HG03139 (cell line): Measurements from ENCODE around the gene ACSS3.
"Not testable (repeated sequence)": the region's sequence is repeated elsewhere in the genome, so short reads cannot be mapped to it uniquely, and the experiment has no call there.

ENCODE experiments used
- ATAC-seq: cut with Tn5 transposase; IDR thresholded peaks from one replicate; pipeline ENCODE4 v1.9.1; 2021; ENCODE audit not compliant: unreplicated experiment

The ACSS3 gene

GRCh38 chr12:81092053-81092452 lies 14.2 kb downstream of the ACSS3 start:
- no peak for ATAC-seq

- no peak for ATAC-seq
Observed at GRCh38 chr12:81094718-81095360, 17.0 kb downstream of the ACSS3 start.

DNA sequence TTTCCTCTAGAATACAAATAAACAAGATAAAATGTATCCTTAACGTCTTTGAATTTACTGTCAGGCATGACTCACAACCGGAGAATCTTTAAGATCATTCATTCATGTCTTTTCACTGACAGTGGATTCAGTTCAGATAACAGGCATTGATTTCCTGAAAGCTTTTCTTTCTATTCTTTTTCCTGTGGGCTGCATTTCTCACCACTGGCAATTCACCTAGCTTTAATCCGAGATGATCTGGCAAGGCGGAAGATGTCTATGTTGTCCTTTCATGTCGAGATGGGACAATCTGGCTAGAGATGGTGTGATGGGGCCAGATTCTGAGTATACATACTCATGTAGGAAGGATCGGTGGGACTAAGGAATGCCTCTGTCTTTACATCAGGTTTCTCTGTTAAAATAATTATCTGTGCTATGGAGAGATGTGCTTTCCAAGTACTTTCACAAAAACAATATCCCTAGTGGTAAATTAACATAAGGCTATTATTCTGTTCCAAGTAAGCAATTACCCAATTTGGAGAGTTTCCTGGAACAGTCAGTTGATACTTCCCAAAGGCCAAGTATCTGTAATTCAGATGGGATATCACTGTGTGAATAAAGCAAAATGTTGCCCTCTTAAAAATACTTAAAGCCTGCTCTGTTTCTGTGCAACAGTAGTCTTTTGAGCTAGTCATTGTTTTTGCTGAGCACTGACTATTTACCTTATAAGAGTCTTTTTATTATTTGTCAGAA lies 17.8 kb downstream of the ACSS3 start:
- no peak for ATAC-seq

GRCh38 chr12:81105687-81106086 lies 27.8 kb downstream of the ACSS3 start:
- no peak for ATAC-seq

DNA sequence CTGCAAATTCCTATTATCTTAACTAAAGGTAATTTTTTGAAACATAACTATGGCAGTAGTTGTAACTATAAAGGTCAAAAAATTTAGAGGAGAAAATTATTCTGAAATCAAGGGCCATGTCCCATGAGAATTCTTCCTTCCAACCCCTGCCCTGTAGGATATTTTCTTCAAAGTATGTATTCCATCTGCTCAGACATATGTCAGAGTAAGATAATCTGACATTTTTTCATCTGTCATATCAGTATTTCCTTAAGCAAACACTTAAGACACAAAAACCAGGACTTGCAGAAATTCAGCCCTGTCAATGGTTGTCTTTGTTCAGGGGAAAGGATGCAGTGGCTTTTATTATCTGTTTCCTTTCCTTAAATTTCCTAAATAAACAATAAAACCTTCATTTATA lies 36.3 kb downstream of the ACSS3 start:
- no peak for ATAC-seq

DNA sequence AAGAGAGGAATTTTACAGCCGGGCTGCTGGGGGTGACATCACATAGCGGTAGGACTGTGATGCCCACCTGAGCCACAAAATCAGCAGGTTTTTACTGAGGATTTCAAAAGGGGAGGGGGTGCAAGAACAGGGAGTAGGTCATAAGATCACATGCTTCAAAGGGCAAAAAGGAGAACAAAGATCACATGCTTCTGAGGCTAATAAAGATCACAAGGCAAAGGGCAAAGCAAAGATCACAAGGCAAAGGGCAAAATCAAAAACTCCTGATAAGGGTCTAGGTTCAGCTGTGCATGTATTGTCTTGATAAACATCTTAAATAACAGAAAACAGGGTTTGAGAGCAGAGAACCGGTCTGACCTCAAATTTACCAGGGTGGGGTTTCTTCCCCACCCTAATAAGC lies 41.2 kb downstream of the ACSS3 start:
- not testable (repeated sequence) for ATAC-seq

- no peak for ATAC-seq
Observed at GRCh38 chr12:81120961-81121360, 43.1 kb downstream of the ACSS3 start.

DNA sequence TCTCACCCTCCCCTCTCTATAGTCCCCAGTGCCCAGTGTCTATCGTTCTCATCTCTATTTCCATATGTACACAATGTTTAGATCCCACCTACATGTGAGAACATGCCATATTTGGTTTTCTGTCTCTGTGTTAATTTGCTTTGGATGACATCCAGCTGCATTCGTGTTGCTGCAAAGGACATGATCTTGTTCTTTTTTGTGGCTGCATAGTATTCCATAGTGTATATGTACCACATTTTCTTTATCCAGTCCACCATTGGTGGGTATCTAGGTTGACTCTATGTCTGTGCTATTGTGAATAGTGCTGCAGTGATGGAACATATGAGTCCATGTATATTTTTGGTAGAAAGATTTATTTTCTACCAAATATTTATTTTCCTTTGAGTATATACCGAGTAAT lies 45.7 kb downstream of the ACSS3 start:
- ATAC-seq, result no peak

GRCh38 chr12:81125691-81126090 lies 47.8 kb downstream of the ACSS3 start:
- no peak for ATAC-seq

DNA sequence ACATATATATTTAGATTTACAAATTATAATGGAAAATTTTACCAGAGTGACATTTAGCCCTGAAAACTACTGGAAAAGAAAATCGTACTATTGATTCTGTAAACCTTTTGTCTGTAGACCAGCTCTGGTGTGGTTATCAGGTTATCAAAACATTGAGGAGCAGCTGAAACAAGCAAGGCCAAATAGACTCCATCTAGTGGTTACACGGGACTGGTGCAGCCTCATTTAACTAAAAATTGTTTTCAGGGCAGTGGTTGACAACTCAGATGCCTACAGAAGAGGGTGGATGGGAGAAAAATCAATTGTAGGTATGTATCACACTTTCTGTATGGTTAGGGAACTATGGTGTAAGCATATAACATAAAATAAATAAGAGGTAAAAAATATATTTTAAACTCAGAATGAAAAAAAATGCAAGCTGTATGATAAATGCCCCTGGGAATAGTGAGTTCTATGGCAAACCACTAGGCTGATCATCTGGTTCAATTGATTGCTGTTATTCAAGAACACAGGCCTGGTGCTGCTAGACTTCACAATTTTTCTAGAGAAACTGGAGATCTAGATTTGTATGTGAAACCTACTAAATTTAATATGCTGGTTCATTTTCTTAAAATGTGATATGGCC lies 51.2 kb downstream of the ACSS3 start:
- peak; percentile 98 for ATAC-seq

DNA sequence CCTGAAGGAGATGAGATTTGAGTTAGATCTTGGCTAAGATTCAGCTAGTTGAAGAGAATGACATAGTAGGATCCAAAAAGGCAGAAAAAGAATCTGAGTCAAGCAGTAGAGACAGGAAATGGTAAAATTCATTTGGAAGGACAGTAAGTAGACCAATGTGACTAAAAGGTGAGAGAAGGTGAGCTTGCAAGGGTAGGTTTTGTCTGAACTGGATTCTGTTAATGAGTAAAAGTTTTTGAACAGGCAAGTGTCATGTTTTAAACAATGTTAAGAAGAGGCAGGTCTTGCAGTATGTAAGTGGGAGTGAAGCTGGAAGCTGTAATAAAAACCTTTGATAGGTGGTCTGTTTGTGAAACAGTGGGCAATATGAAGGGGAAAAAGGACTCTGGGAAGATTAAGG lies 58.6 kb downstream of the ACSS3 start:
- ATAC-seq, result no peak

DNA sequence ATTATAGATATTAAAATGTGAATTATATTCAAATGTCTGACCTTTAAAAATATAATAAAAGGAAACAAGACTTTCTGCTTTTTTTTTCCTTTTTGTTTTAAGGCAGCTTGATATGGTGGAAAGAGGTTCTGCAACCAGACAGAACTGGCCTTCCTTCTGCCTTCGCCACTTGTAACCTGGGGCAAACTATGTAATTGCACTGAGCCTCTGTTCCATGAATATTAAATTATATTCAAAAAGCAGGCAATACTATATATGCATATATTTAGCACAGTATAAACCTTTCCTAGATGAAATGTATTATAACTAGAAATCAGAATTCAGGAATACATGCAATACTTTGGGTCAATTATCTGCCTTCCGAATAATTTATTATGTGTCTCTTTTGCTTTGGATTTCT lies 59.9 kb downstream of the ACSS3 start:
- no peak for ATAC-seq

- ATAC-seq, result no peak
Observed at GRCh38 chr12:81141217-81141616, 63.3 kb downstream of the ACSS3 start.

DNA sequence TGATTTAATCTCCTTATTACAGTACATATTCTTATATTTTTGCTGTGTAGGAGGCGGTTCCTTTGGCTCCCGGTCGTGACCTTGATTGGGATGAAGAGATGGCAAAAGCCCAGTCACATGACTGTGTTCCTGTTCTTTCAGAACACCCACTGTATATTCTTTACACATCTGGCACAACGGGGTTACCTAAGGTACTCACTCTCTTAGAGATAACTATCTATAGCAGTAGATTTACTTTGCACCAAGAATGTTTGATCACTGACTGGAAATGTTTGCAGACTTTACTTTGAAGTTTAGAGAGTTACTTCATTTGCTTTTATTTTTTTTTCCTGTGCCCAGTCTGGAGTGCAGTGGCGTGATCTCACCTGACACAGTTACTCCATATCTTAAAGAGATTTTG lies 65.2 kb downstream of the ACSS3 start:
- ATAC-seq, result no peak

DNA sequence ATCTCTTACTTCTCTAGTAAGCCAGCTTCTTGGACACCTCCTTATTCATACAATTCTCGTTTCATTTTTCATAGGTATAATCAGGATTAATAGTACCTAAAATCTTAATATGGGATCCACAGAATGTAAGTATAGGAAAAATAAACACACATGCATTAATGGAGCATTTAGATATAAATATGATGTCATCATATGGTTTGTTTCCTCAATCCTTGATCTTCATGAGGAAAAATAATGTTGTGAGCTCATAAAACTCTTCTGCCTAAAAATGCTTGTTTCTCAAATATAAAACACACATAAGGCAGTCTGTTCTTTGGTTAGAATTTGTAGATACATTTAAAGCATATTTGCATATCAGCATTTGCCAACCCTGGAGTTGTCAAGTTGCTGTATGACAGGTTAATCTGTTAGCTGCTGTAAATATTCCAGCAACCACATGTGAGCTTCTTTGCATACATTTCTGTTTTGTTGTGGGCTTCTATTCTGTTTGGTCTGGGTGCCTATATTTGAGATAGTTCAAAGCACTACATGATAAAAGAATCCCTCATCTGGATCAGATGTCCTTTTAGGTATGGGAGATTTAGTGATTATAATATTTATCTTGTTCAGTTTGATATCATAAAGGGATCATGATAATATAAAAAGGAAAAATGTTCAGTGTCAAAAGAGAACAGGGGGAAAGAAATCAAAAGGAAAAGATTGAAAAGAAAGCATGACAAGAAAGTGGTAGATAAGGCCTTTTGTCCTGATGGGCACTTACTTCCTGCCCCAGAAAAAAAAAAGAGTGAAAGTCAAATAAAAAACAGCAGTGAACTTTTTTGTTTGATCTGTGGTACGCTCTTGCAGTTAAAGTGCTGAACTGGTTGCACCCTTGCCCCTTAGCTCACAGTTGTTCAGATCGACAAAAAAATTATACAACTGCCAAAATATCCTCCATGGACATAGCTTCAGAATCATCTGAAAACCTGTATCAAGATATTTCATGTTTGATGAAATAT lies 68.6 kb downstream of the ACSS3 start:
- no peak for ATAC-seq

- ATAC-seq, result no peak
Observed at GRCh38 chr12:81147292-81147919, 69.5 kb downstream of the ACSS3 start.

GRCh38 chr12:81150382-81150781 lies 72.5 kb downstream of the ACSS3 start:
- no peak for ATAC-seq

DNA sequence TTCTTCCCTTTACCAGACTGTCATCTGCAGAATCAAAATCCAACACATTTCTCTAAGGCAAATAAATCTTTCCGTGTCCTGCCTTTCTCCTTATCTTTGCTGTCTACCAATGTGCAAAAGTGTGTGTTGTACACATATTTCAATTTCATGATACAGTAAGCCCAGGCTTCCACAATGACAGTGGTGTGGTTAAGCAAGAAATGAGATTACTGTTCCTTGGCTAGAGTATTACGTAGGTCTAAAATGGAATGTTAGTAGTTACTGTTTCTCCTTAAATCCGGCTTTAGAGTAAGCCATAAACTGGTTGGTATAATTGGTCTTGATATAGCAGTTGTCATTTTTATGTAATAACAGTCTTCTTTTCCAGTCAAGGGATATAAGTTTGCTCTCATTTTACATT lies 82.0 kb downstream of the ACSS3 start:
- ATAC-seq, result no peak

DNA sequence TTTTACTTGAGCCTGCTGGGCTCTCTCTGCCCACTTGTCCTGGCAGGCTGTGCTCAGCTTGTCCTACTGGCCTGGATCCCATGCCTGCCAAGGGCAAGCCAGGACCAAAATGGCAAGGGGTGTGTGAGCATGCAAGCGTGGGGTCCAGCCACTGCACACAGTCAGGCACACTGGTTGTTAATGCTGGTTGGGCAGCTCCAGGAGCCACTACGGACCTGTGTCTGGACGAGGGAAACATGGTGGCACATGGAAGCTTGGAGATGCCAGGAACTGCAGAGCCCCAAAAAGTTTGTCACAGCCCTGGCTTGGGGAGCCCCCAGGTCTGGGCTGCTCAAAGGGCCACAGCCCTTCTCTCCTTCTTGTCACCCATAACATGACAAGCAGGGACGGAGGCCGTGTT lies 83.8 kb downstream of the ACSS3 start:
- no peak for ATAC-seq

- no peak for ATAC-seq
Observed at GRCh38 chr12:81162391-81163136, 84.7 kb downstream of the ACSS3 start.
